Neural progenitor cell (in vitro differentiated cells): Measurements from ENCODE around the gene LYZ.

Experiments
- EZH2 ChIP-seq: fragments of 200-600 bp; sonication (generic); IDR thresholded peaks from 2 replicates; pipeline ENCODE4 v1.6.1; 2017; ENCODE audit warnings: antibody characterized with exemption, mild to moderate bottlenecking, moderate library complexity
- EZH2phosphoT487 ChIP-seq: fragments of 200-600 bp; sonication (generic); IDR thresholded peaks from 2 replicates; pipeline ENCODE4 v1.6.1; 2017; ENCODE audit warnings: antibody characterized with exemption
- TF ChIP-seq, protein P1 (sequence below): fragments of 200-600 bp; sonication (generic); IDR thresholded peaks from 2 replicates; pipeline ENCODE4 v1.5.1; 2017; ENCODE audit warnings: antibody characterized with exemption, mild to moderate bottlenecking

DNA sequence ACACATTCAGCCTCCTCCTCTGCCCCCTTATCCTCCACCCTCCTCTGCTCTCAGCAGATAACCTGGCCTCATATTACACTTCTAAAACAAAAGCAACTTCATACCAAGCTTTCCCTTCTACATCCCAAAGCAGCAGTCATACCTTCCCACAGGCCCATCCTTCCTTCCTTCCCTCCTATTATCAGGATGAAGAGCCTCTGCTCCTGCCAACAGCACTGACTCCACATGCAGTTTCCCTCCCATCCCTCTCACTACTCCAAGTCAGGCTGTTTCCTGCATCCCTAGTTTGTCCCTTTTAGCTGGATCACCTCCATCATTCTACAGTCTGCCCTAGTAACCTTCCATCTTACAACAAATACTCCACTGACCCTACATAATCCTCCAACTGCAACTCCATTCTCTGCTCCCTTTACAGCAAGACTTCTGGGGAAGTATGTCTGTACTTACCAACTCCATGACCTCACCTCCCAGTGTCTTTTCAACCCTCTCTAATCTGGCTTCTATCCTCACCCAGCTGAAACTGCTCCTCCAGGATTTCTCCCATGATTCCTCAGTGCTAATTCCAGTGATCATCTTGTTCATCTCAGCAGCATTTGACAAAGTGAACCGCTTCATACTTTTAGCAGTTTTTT is 6.5 kb downstream of the LYZ start:
- TF ChIP-seq, protein P1, sequence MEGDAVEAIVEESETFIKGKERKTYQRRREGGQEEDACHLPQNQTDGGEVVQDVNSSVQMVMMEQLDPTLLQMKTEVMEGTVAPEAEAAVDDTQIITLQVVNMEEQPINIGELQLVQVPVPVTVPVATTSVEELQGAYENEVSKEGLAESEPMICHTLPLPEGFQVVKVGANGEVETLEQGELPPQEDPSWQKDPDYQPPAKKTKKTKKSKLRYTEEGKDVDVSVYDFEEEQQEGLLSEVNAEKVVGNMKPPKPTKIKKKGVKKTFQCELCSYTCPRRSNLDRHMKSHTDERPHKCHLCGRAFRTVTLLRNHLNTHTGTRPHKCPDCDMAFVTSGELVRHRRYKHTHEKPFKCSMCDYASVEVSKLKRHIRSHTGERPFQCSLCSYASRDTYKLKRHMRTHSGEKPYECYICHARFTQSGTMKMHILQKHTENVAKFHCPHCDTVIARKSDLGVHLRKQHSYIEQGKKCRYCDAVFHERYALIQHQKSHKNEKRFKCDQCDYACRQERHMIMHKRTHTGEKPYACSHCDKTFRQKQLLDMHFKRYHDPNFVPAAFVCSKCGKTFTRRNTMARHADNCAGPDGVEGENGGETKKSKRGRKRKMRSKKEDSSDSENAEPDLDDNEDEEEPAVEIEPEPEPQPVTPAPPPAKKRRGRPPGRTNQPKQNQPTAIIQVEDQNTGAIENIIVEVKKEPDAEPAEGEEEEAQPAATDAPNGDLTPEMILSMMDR: no peak
- TF ChIP-seq EZH2 (no peak), EZH2phosphoT487 (no peak)
